Nephron (organoid): ENCODE data around the gene UPF2.

ENCODE experiments used
- H3K27ac Mint-ChIP-seq, 3 experiments: 2 replicates each; pipeline ENCODE4 v1.8.0; 2020; ENCODE audit warnings: mixed read lengths in 3 of 3, mild to moderate bottlenecking in 2 of 3, moderate library complexity in 1 of 3
- H3K27me3 Mint-ChIP-seq: 2 replicates; pipeline ENCODE4 v1.8.0; 2021; ENCODE audit warnings: low read depth, mild to moderate bottlenecking, moderate library complexity, mixed read lengths
- H3K36me3 Mint-ChIP-seq: 2 replicates; pipeline ENCODE4 v1.8.0; 2020; ENCODE audit warnings: low read depth, mixed read lengths
- H3K4me1 Mint-ChIP-seq: 2 replicates; pipeline ENCODE4 v1.8.0; 2020; ENCODE audit warnings: mixed read lengths
- H3K4me3 Mint-ChIP-seq, 3 experiments: 2 replicates each; pipeline ENCODE4 v1.8.0; 2020; ENCODE audit warnings: mild to moderate bottlenecking in 3 of 3, mixed read lengths in 3 of 3, moderate library complexity in 2 of 3
- H3K9me3 Mint-ChIP-seq: 2 replicates; pipeline ENCODE4 v1.8.0; 2020; ENCODE audit warnings: mixed read lengths
- TF ChIP-seq, protein P1 (sequence below), 3 experiments: fragments of 200-600 bp; sonication (generic); IDR thresholded peaks; one replicate each; pipeline ENCODE4 v1.5.0; 2021; ENCODE audit warnings: antibody characterized with exemption in 3 of 3; ENCODE audit not compliant: unreplicated experiment in 3 of 3

The UPF2 gene

DNA sequence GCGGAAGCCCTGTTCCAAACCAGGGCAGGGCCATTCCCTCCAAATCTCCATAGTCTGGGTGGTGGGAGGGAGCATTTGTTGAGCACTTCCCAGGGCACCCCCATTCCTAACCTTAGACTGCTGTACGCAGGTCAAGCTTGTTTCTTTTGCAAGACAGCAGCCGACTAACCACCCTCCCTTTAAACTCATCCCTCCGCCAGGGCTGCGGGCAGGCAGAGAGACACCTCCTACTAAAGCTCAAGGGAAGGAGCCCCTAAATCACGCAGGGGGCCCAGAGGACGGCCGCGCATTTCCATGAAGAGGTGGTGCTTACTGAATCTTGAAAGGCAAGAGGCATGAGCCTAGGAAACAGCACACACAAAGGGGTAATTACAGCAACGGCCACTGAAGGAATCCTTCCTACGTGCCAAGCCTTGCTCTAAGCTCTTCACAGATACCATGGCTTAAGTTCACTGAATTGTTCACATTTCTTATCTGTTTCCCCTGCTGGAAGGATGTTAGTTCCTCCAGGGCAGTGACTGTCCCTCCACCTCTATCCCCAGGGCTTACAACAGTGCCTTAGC lies 129.4 kb downstream of the UPF2 start:
- TF ChIP-seq, protein P1, sequence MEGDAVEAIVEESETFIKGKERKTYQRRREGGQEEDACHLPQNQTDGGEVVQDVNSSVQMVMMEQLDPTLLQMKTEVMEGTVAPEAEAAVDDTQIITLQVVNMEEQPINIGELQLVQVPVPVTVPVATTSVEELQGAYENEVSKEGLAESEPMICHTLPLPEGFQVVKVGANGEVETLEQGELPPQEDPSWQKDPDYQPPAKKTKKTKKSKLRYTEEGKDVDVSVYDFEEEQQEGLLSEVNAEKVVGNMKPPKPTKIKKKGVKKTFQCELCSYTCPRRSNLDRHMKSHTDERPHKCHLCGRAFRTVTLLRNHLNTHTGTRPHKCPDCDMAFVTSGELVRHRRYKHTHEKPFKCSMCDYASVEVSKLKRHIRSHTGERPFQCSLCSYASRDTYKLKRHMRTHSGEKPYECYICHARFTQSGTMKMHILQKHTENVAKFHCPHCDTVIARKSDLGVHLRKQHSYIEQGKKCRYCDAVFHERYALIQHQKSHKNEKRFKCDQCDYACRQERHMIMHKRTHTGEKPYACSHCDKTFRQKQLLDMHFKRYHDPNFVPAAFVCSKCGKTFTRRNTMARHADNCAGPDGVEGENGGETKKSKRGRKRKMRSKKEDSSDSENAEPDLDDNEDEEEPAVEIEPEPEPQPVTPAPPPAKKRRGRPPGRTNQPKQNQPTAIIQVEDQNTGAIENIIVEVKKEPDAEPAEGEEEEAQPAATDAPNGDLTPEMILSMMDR (IDR thresholded peaks at IDR 0.05; ENCODE audit: unreplicated experiment in 3 of 3) = no peak
- no peak overlapping the region for H3K4me3 Mint-ChIP-seq
- H3K36me3 Mint-ChIP-seq = no peaks in the 10 kb centered on the region
- no peaks in the 10 kb centered on the region for H3K27me3 Mint-ChIP-seq
- no peaks in the 10 kb centered on the region for H3K9me3 Mint-ChIP-seq
- peaks cover 5% of the 10 kb centered on the region for H3K4me1 Mint-ChIP-seq
- no peak overlapping the region for H3K27ac Mint-ChIP-seq

GRCh38 chr10:11910102-11910501 lies 132.5 kb downstream of the UPF2 start:
- Mint-ChIP-seq H3K4me1 (peaks cover 5% of the 10 kb centered on the region), H3K4me3 (no peak overlapping the region), H3K9me3 (no peaks in the 10 kb centered on the region), H3K27ac (no peak overlapping the region), H3K27me3 (no peaks in the 10 kb centered on the region), H3K36me3 (no peaks in the 10 kb centered on the region)
- TF ChIP-seq, protein P1 (IDR thresholded peaks at IDR 0.05; ENCODE audit: unreplicated experiment in 3 of 3) = no peak

- H3K36me3 Mint-ChIP-seq = no peaks in the 10 kb centered on the region
- no peak overlapping the region for H3K4me3 Mint-ChIP-seq
- peaks cover 5% of the 10 kb centered on the region for H3K4me1 Mint-ChIP-seq
- H3K27ac Mint-ChIP-seq = no peak overlapping the region
- no peaks in the 10 kb centered on the region for H3K9me3 Mint-ChIP-seq
- H3K27me3 Mint-ChIP-seq = no peaks in the 10 kb centered on the region
- TF ChIP-seq, protein P1 (IDR thresholded peaks at IDR 0.05; ENCODE audit: unreplicated experiment in 3 of 3) = no peak
These were observed 133.0 kb downstream of the UPF2 start for GRCh38 chr10:11909618-11910017.

- no peaks in the 10 kb centered on the region for H3K27me3 Mint-ChIP-seq
- H3K4me1 Mint-ChIP-seq = peaks cover 5% of the 10 kb centered on the region
- no peaks in the 10 kb centered on the region for H3K36me3 Mint-ChIP-seq
- H3K27ac Mint-ChIP-seq = no peak overlapping the region
- H3K9me3 Mint-ChIP-seq = no peaks in the 10 kb centered on the region
- TF ChIP-seq, protein P1 (IDR thresholded peaks at IDR 0.05; ENCODE audit: unreplicated experiment in 3 of 3) = no peak
- no peak overlapping the region for H3K4me3 Mint-ChIP-seq
These were observed 133.6 kb downstream of the UPF2 start for GRCh38 chr10:11908991-11909390.

GRCh38 chr10:11908536-11908935 lies 134.1 kb downstream of the UPF2 start:
- TF ChIP-seq, protein P1 (IDR thresholded peaks at IDR 0.05; ENCODE audit: unreplicated experiment in 3 of 3) = no peak
- no peaks in the 10 kb centered on the region for H3K9me3 Mint-ChIP-seq
- H3K27me3 Mint-ChIP-seq = no peaks in the 10 kb centered on the region
- H3K4me3 Mint-ChIP-seq = no peak overlapping the region
- no peaks in the 10 kb centered on the region for H3K36me3 Mint-ChIP-seq
- peaks cover 5% of the 10 kb centered on the region for H3K4me1 Mint-ChIP-seq
- no peak overlapping the region for H3K27ac Mint-ChIP-seq

DNA sequence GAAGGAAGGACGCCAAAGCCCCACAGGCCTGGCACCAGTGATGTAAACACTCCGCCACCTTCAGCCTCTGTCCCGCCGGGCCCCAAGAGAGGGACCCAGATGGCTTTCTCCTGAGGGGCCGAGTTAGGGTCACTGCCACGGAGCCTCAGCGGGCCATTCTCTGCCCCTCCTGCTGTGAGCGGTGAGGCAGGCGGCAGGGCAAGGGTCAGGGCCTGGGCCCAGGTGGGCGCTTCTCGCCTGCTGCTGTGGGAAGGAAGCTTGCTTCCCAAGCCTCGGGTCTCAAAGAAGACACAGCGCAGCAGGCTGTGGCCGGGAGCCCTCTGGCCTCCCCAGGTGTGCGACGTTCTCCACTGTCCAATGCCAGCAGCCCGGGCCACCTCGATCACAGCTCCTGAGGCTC lies 134.7 kb downstream of the UPF2 start:
- H3K27ac Mint-ChIP-seq = no peak overlapping the region
- H3K9me3 Mint-ChIP-seq = no peaks in the 10 kb centered on the region
- H3K36me3 Mint-ChIP-seq = no peaks in the 10 kb centered on the region
- H3K4me1 Mint-ChIP-seq = no peaks in the 10 kb centered on the region
- no peaks in the 10 kb centered on the region for H3K27me3 Mint-ChIP-seq
- H3K4me3 Mint-ChIP-seq = no peak overlapping the region
- TF ChIP-seq, protein P1 (IDR thresholded peaks at IDR 0.05; ENCODE audit: unreplicated experiment in 3 of 3) = no peak
